IgD-negative memory B cell (primary cell): ENCODE data around the gene WDR1. TPM values are rescaled to one million over a fixed set of nuclear protein-coding genes. Genes with fewer than 3 reads are reported as not detected.
"Not testable (repeated sequence)": the region's sequence is repeated elsewhere in the genome, so short reads cannot be mapped to it uniquely, and the experiment has no call there.

Experiments
- H3K27ac Mint-ChIP-seq, 3 donors: one replicate each; pipeline ENCODE4 v1.8.0; 2020 to 2022; ENCODE audit warnings: mild to moderate bottlenecking in 3 of 3, mixed read lengths in 3 of 3, moderate library complexity in 1 of 3
- H3K27me3 Mint-ChIP-seq: one replicate; pipeline ENCODE4 v1.8.0; 2021; ENCODE audit warnings: mixed read lengths
- H3K36me3 Mint-ChIP-seq: one replicate; pipeline ENCODE4 v1.8.0; 2020; ENCODE audit warnings: mild to moderate bottlenecking, mixed read lengths
- H3K4me1 Mint-ChIP-seq, 3 donors: one replicate each; pipeline ENCODE4 v1.8.0; 2020 to 2022; ENCODE audit warnings: mixed read lengths in 3 of 3, mild to moderate bottlenecking in 1 of 3
- H3K4me3 Mint-ChIP-seq, 4 donors: one replicate each; pipeline ENCODE4 v1.8.0; 2020 to 2022; ENCODE audit warnings: mild to moderate bottlenecking in 4 of 4, mixed read lengths in 4 of 4, moderate library complexity in 3 of 4
- H3K9me3 Mint-ChIP-seq, 3 donors: one replicate each; pipeline ENCODE4 v1.8.0; 2020 to 2021; ENCODE audit warnings: mixed read lengths in 3 of 3, mild to moderate bottlenecking in 1 of 3
- polyA plus RNA-seq: library from polyadenylated mRNA; unstranded; fragments of 300-500 nt; fragmentation: Illumina TruSeq; gene quantifications from one replicate; pipeline ENCODE4 v1.2.3, GENCODE V29; 2021

Gene WDR1
- polyA plus RNA-seq, 1 donor from 2014 or later, result 213 TPM

GRCh38 chr4:10144966-10145365, 28.4 kb upstream of the WDR1 start:
- Mint-ChIP-seq H3K27ac (peak overlapping the region in 1 of 3 donors; percentile 58), H3K9me3 (no peaks in the 10 kb centered on the region), H3K27me3 (peaks cover 29% of the 10 kb centered on the region), H3K4me1 (peaks cover 5 to 7% (median 6%) of the 10 kb centered on the region in 3 donors), H3K4me3 (peak overlapping the region in 2 of 4 donors; percentile 68 to 73), H3K36me3 (no peaks in the 10 kb centered on the region)

GRCh38 chr4:10144479-10144878, 27.9 kb upstream of the WDR1 start:
- Mint-ChIP-seq H3K4me1 (peaks cover 5 to 7% (median 6%) of the 10 kb centered on the region in 3 donors), H3K9me3 (no peaks in the 10 kb centered on the region), H3K36me3 (no peaks in the 10 kb centered on the region), H3K27ac (peak overlapping the region in 1 of 3 donors; percentile 58), H3K27me3 (peaks cover 29% of the 10 kb centered on the region), H3K4me3 (peak overlapping the region in 1 of 4 donors; percentile 73)

- no peaks in the 10 kb centered on the region for H3K36me3 Mint-ChIP-seq
- peaks cover 5 to 7% (median 6%) of the 10 kb centered on the region in 3 donors for H3K4me1 Mint-ChIP-seq
- H3K9me3 Mint-ChIP-seq, result peaks cover 0 to 2% (median 0%) of the 10 kb centered on the region in 3 donors
- no peak overlapping the region for H3K27ac Mint-ChIP-seq
- H3K4me3 Mint-ChIP-seq, result no peak overlapping the region
- peaks cover 21% of the 10 kb centered on the region for H3K27me3 Mint-ChIP-seq
These were observed 26.6 kb upstream of the WDR1 start for GRCh38 chr4:10143171-10143570.

- no peak overlapping the region for H3K27ac Mint-ChIP-seq
- no peaks in the 10 kb centered on the region for H3K36me3 Mint-ChIP-seq
- H3K27me3 Mint-ChIP-seq, result peaks cover 21% of the 10 kb centered on the region
- H3K4me3 Mint-ChIP-seq, result no peak overlapping the region
- H3K4me1 Mint-ChIP-seq, result peaks cover 5 to 7% (median 6%) of the 10 kb centered on the region in 3 donors
- H3K9me3 Mint-ChIP-seq, result peaks cover 0 to 2% (median 0%) of the 10 kb centered on the region in 3 donors
These were observed 24.5 kb upstream of the WDR1 start for GRCh38 chr4:10140866-10141759.

GRCh38 chr4:10139518-10139917, 22.9 kb upstream of the WDR1 start:
- Mint-ChIP-seq H3K27me3 (peaks cover 16% of the 10 kb centered on the region), H3K9me3 (peaks cover 0 to 2% (median 0%) of the 10 kb centered on the region in 3 donors), H3K4me3 (no peak overlapping the region), H3K4me1 (no peaks in the 10 kb centered on the region), H3K36me3 (no peaks in the 10 kb centered on the region), H3K27ac (no peak overlapping the region)

GRCh38 chr4:10135260-10135659, 18.7 kb upstream of the WDR1 start:
- Mint-ChIP-seq H3K27ac (no peak overlapping the region), H3K4me1 (no peaks in the 10 kb centered on the region), H3K27me3 (peaks cover 9% of the 10 kb centered on the region), H3K9me3 (peaks cover 0 to 4% (median 0%) of the 10 kb centered on the region in 3 donors), H3K36me3 (no peaks in the 10 kb centered on the region), H3K4me3 (no peak overlapping the region)

GRCh38 chr4:10134141-10134540, 17.5 kb upstream of the WDR1 start:
- Mint-ChIP-seq H3K9me3 (peaks cover 0 to 4% (median 0%) of the 10 kb centered on the region in 3 donors), H3K4me3 (no peak overlapping the region), H3K36me3 (no peaks in the 10 kb centered on the region), H3K27me3 (peaks cover 14% of the 10 kb centered on the region), H3K27ac (no peak overlapping the region), H3K4me1 (no peaks in the 10 kb centered on the region)

GRCh38 chr4:10131202-10131601, 14.6 kb upstream of the WDR1 start:
- Mint-ChIP-seq H3K27ac (no peak overlapping the region), H3K4me3 (no peak overlapping the region), H3K36me3 (no peaks in the 10 kb centered on the region), H3K9me3 (peaks cover 0 to 2% (median 0%) of the 10 kb centered on the region in 3 donors), H3K27me3 (peaks cover 8% of the 10 kb centered on the region), H3K4me1 (no peaks in the 10 kb centered on the region)

- H3K4me1 Mint-ChIP-seq, result peaks cover 0 to 1% (median 1%) of the 10 kb centered on the region in 3 donors
- peaks cover 5% of the 10 kb centered on the region for H3K36me3 Mint-ChIP-seq
- H3K9me3 Mint-ChIP-seq, result peaks cover 0 to 2% (median 0%) of the 10 kb centered on the region in 3 donors
- peaks cover 8% of the 10 kb centered on the region for H3K27me3 Mint-ChIP-seq
- H3K4me3 Mint-ChIP-seq, result no peak overlapping the region
- no peak overlapping the region for H3K27ac Mint-ChIP-seq
These were observed 13.7 kb upstream of the WDR1 start for GRCh38 chr4:10130178-10130888.

- Mint-ChIP-seq H3K27ac (peak overlapping the region in 1 of 3 donors; percentile 68), H3K9me3 (peaks cover 0 to 2% (median 0%) of the 10 kb centered on the region in 3 donors), H3K36me3 (peaks cover 5% of the 10 kb centered on the region), H3K4me1 (peaks cover 0 to 1% (median 1%) of the 10 kb centered on the region in 3 donors), H3K4me3 (no peak overlapping the region), H3K27me3 (peaks cover 8% of the 10 kb centered on the region)
These were observed 12.9 kb upstream of the WDR1 start for GRCh38 chr4:10129196-10130177.

GRCh38 chr4:10128761-10129160, 12.2 kb upstream of the WDR1 start:
- peaks cover 0 to 2% (median 1%) of the 10 kb centered on the region in 3 donors for H3K4me1 Mint-ChIP-seq
- no peak overlapping the region for H3K27ac Mint-ChIP-seq
- no peak overlapping the region for H3K4me3 Mint-ChIP-seq
- no peaks in the 10 kb centered on the region for H3K9me3 Mint-ChIP-seq
- peaks cover 8% of the 10 kb centered on the region for H3K27me3 Mint-ChIP-seq
- peaks cover 5% of the 10 kb centered on the region for H3K36me3 Mint-ChIP-seq

GRCh38 chr4:10127531-10127930, 10.9 kb upstream of the WDR1 start:
- H3K27ac Mint-ChIP-seq, H3K27me3 Mint-ChIP-seq, H3K9me3 Mint-ChIP-seq, H3K4me3 Mint-ChIP-seq, H3K36me3 Mint-ChIP-seq, H3K4me1 Mint-ChIP-seq: not testable (repeated sequence)

GRCh38 chr4:10124167-10124930, 7.8 kb upstream of the WDR1 start:
- Mint-ChIP-seq H3K27ac (no peak overlapping the region), H3K27me3 (peaks cover 2% of the 10 kb centered on the region), H3K9me3 (no peaks in the 10 kb centered on the region), H3K4me3 (no peak overlapping the region), H3K36me3 (peaks cover 5% of the 10 kb centered on the region), H3K4me1 (peaks cover 0 to 3% (median 3%) of the 10 kb centered on the region in 3 donors)
